ENCODE measurements around the gene FBRSL1. TPM values are rescaled to one million over a fixed set of nuclear protein-coding genes. Genes with fewer than 3 reads are reported as not detected.

FBRSL1 gene
- total RNA-seq, 4 donors from 2014 or later, result 5.9 to 16.0 (median 9.4) TPM

- ATAC-seq (ENCODE audit: low FRiP score), result no peak
- DNase-seq (ENCODE audit: low spot score), result no peak
- TF ChIP-seq, protein P1, sequence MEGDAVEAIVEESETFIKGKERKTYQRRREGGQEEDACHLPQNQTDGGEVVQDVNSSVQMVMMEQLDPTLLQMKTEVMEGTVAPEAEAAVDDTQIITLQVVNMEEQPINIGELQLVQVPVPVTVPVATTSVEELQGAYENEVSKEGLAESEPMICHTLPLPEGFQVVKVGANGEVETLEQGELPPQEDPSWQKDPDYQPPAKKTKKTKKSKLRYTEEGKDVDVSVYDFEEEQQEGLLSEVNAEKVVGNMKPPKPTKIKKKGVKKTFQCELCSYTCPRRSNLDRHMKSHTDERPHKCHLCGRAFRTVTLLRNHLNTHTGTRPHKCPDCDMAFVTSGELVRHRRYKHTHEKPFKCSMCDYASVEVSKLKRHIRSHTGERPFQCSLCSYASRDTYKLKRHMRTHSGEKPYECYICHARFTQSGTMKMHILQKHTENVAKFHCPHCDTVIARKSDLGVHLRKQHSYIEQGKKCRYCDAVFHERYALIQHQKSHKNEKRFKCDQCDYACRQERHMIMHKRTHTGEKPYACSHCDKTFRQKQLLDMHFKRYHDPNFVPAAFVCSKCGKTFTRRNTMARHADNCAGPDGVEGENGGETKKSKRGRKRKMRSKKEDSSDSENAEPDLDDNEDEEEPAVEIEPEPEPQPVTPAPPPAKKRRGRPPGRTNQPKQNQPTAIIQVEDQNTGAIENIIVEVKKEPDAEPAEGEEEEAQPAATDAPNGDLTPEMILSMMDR (IDR thresholded peaks at IDR 0.05), result no peak
Observed at GRCh38 chr12:132503618-132504204, 13.8 kb downstream of the FBRSL1 start.

DNA sequence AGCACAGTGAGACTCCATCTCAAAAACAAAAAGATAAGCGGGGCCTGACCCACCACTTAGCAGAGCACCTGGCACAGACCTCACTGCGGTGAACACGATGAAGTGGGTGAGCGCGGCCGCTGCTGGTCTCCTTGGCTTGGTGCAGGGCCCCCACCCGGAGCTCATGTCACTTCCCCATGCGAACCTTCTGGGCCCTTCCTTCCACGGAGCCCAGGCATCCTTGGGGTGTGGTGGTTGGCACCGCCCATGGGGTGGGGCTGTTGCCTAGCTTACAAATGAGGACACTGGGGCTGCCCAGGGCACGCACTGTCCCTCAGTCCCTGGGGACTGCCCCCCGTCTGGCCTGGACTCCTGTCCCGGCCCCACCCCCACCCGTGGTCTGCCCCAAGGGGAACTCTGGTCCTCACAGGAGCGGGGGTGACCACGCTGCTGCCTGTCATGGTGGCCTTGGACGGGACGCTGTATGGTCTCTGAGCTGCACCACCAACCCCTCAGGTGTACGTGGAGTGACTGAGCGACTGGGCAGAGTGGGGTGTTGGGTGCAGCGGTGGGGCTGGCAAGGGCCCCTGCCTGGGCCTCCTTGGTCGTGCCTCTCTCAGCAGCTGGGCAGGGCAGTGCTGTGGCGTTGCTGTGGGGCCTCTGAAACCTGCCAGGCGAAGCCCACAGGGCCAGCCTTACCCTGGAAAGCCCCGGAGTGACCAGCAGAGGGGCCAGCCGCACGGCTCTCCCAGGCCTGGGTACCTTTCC, 15.3 kb downstream of the FBRSL1 start:
- TF ChIP-seq, protein P1 (IDR thresholded peaks at IDR 0.05), result no peak
- no peak for ATAC-seq (ENCODE audit: low FRiP score)

DNA sequence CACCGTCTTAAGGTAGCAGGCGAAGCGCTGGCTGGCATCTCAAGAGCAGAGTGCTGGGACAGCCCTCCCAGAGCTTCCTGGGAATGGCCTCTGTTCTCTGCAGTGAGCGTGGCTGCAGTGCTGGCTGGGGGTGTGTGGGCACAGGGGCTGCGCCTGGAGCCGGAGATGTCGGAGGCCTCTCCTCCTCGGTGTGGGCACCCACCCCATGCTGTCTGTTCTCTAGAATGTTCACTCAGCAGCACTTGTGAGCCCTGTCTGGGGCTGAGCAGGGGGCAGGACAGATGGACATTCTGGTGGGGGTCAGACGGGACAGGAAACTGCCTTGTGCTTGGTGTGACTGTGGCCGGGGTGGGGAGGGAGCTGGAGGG, 15.9 kb downstream of the FBRSL1 start:
- ATAC-seq (ENCODE audit: low FRiP score) (no peak), DNase-seq (ENCODE audit: low spot score) (no peak)
- TF ChIP-seq, protein P1 (IDR thresholded peaks at IDR 0.05), result no peak

More for the DNA sequence above, 15.3 kb downstream of the FBRSL1 start:
- no peak for DNase-seq (ENCODE audit: low spot score)

GRCh38 chr12:132506328-132507160, 16.6 kb downstream of the FBRSL1 start:
- no peak for ATAC-seq (ENCODE audit: low FRiP score)
- TF ChIP-seq, protein P1 (IDR thresholded peaks at IDR 0.05), result no peak
- no peak for DNase-seq (ENCODE audit: low spot score)

- ATAC-seq (ENCODE audit: low FRiP score) (no peak), DNase-seq (ENCODE audit: low spot score) (no peak)
- TF ChIP-seq, protein P1 (IDR thresholded peaks at IDR 0.05), result no peak
Observed at GRCh38 chr12:132507161-132507538, 17.2 kb downstream of the FBRSL1 start.

DNA sequence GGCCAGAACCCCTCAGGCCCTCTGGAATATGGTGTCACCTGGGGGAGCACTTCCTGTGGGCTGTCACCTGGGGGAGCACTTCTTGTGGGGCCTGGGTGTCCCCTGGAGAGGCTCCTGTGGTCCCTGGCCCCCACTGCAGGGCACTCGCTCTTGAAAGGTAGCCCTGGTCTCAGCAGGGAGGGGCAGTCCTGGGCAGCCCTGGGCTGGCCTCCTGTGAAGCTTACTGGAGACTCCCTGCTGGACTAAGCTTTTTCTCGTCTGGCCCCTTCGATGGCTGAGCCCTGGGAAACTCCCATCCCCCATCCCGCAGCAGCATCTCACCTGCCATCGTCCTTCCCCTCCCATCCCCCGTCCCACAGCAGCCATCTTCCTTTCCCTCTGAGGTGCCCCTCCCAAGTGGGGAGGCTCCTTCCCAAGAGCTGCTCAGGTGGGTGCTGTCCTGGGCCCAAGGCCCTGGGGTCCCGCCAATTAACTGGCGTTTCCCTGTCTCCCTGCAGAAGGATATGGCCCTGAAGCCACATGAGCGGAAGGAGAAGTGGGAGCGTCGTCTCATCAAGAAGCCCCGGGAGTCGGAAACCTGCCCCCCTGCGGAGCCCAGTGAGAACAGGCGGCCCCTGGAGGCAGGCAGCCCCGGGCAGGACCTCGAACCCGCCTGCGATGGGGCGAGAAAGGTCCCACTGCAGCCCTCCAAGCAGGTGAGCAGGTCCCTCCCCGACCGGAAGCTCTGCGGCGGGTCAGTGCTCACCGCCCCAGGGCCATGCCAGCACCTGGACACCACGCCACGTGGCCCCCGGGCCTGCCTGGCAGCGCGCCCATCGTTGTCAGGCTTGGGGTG, 17.9 kb downstream of the FBRSL1 start:
- TF ChIP-seq, protein P1 (IDR thresholded peaks at IDR 0.05), result no peak
- ATAC-seq (ENCODE audit: low FRiP score), result no peak
- no peak for DNase-seq (ENCODE audit: low spot score)
